Adrenal gland (tissue), 19 donors: ENCODE data around the gene TUB. TPM values are rescaled to one million over a fixed set of nuclear protein-coding genes. Genes with fewer than 3 reads are reported as not detected.
A peak's percentile ranks its signal among the peaks of the same experiment; 100 is the strongest.

Experiments
- DNase-seq, 7 donors: peaks; one replicate each; pipeline ENCODE4 v3.0.0-alpha.2; 2019 to 2020
- H3K27ac ChIP-seq, 5 donors: fragments of 200-600 bp; sonication (generic) in 4 of 5; 1 replicate in 3 of 5; 2 replicates in 2 of 5; pipeline versions ENCODE4 v1.5.1 to v1.8.0; 2016 to 2020; ENCODE audit warnings: mild to moderate bottlenecking in 1 of 5
- H3K27me3 ChIP-seq: fragments of 200-600 bp; 2 replicates; pipeline ENCODE4 v1.8.0; 2021
- H3K36me3 ChIP-seq, 2 donors: fragments of 200-600 bp; replicated peaks in 1 of 2; 1 replicate in 1 of 2; 2 replicates in 1 of 2; pipeline versions ENCODE4 v1.5.1 to v1.8.0; 2018 to 2022
- H3K4me1 ChIP-seq, 2 donors: fragments of 200-600 bp; replicated peaks in 1 of 2; 1 replicate in 1 of 2; 2 replicates in 1 of 2; pipeline versions ENCODE4 v1.5.1 to v1.8.0; 2018 to 2021
- H3K4me3 ChIP-seq, 4 donors: fragments of 200-600 bp; sonication (generic) in 3 of 4; one replicate each; pipeline ENCODE4 v1.5.1; 2016 to 2018
- H3K9me3 ChIP-seq, 3 donors: fragments of 200-600 bp; sonication (generic) in 1 of 3; replicated peaks in 1 of 3; 1 replicate in 2 of 3; 2 replicates in 1 of 3; pipeline versions ENCODE4 v1.5.1 to v1.8.0; 2016 to 2021
- POLR2A ChIP-seq, 2 donors: fragments of 450-650 bp; IDR thresholded peaks; one replicate each; pipeline ENCODE4 v1.6.1; 2017; ENCODE audit warnings: antibody characterized with exemption in 2 of 2, mild to moderate bottlenecking in 2 of 2, moderate library complexity in 1 of 2
- WGBS, 4 donors: extraction: QIAGEN DNeasy Blood & Tissue Kit in 2 of 4; methylation state at CpG; one replicate each; pipeline versions ENCODE4 v1.1.5 to v1.1.7; 2013 to 2017; 5-methylcytosine and 5-hydroxymethylcytosine counted together
- intact Hi-C, 2 donors: fragments of 100-400 bp; cut with DNase I; formaldehyde crosslinking; loops; one replicate each; pipeline versions ENCODE4 v1.14.1 to v1.15.0; 2022 to 2023
- long read RNA-seq, 10 donors: library from polyadenylated mRNA in 3 of 10; unstranded in 2 of 10; stranded (forward) in 1 of 10; transcript quantifications; one replicate each; pipeline ENCODE4 v2.0.0 and lab custom pipeline, GENCODE V29; 2021 to 2026
- polyA plus RNA-seq, 3 donors: library from polyadenylated mRNA; stranded (reverse); fragments of 200-250 nt in 2 of 3; fragments of 350-450 nt in 1 of 3; fragmentation: Illumina TruSeq in 1 of 3; extraction: RNeasy Lipid Tissue Mini Kit (QIAGEN cat#74804) in 1 of 3; gene quantifications; one replicate each; pipeline ENCODE4 v1.2.3, GENCODE V29; 2013 to 2014
- total RNA-seq, 9 donors: library from RNA; depleted of rRNA in 4 of 9; stranded (reverse); fragments of >200 nt in 4 of 9; fragments of 120-200 nt in 1 of 9; fragmentation: NEBNext Ultra II Directional in 1 of 9; extraction: Animal tissue kit (Norgen Biotek cat#: 25700) in 1 of 9; gene quantifications; one replicate each; pipeline versions ENCODE4 v1.1.0 to v1.2.4, GENCODE V29; 2013 to 2023
- TF ChIP-seq, protein P1 (sequence below), 6 experiments: fragments of 450-650 bp in 4 of 6; fragments of 200-600 bp in 2 of 6; sonication (generic) in 1 of 6; IDR thresholded peaks; 1 replicate in 5 of 6; 2 replicates in 1 of 6; pipeline versions ENCODE4 v1.5.1 to v1.8.0; 2016 to 2021; ENCODE audit warnings: antibody characterized with exemption in 6 of 6, mild to moderate bottlenecking in 2 of 6, moderate library complexity in 1 of 6
- donor health status: healthy with polysubstance abuse.
- donor health status: Bipolar disorder and iron deficiency.
- donor health status: DM: yes; HTN: yes; CAD: no.
- donor health status: DM: no; HTN: no; CAD: no.
- donor health status: DM: no; HTN: no; CAD: no.
- donor health status: DM: yes; HTN: yes; CAD: no.

TUB gene, protein sequence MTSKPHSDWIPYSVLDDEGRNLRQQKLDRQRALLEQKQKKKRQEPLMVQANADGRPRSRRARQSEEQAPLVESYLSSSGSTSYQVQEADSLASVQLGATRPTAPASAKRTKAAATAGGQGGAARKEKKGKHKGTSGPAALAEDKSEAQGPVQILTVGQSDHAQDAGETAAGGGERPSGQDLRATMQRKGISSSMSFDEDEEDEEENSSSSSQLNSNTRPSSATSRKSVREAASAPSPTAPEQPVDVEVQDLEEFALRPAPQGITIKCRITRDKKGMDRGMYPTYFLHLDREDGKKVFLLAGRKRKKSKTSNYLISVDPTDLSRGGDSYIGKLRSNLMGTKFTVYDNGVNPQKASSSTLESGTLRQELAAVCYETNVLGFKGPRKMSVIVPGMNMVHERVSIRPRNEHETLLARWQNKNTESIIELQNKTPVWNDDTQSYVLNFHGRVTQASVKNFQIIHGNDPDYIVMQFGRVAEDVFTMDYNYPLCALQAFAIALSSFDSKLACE
- total RNA-seq (10 to 100 TPM in 6 of 9 donors, 1 to 10 TPM in 3; 7.7 to 26.8 (median 12.7) TPM), polyA plus RNA-seq (10 to 100 TPM in 2 of 3 donors, 1 to 10 TPM in 1; 2.8 to 12.9 (median 10.5) TPM)
- long read RNA-seq, donor 1, partial matches to known transcripts, result 9 of 9 reads
- long read RNA-seq, donor 1, other reads (novel, unspliced or antisense), result 0 of 9 reads
- long read RNA-seq, donor 2, partial matches to known transcripts, result 9 of 9 reads
- long read RNA-seq, donor 2, other reads (novel, unspliced or antisense), result 0 of 9 reads
- long read RNA-seq, donor 3, result 0 reads
- long read RNA-seq, donor 4, partial matches to known transcripts, result 0 of 1 reads
- long read RNA-seq, donor 4, other reads (novel, unspliced or antisense), result 1 of 1 reads
- long read RNA-seq, donor 5, partial matches to known transcripts, result 0 of 2 reads
- long read RNA-seq, donor 5, other reads (novel, unspliced or antisense), result 1 of 2 reads
- long read RNA-seq, donor 6, partial matches to known transcripts, result 0 of 6 reads
- long read RNA-seq, donor 6, other reads (novel, unspliced or antisense), result 6 of 6 reads
- long read RNA-seq, donor 7, result 0 reads
- long read RNA-seq, donor 8, result 0 reads
- long read RNA-seq, donor 9, partial matches to known transcripts, result 7 of 7 reads
- long read RNA-seq, donor 9, other reads (novel, unspliced or antisense), result 0 of 7 reads
- long read RNA-seq, donor 10, result 0 reads

DNA sequence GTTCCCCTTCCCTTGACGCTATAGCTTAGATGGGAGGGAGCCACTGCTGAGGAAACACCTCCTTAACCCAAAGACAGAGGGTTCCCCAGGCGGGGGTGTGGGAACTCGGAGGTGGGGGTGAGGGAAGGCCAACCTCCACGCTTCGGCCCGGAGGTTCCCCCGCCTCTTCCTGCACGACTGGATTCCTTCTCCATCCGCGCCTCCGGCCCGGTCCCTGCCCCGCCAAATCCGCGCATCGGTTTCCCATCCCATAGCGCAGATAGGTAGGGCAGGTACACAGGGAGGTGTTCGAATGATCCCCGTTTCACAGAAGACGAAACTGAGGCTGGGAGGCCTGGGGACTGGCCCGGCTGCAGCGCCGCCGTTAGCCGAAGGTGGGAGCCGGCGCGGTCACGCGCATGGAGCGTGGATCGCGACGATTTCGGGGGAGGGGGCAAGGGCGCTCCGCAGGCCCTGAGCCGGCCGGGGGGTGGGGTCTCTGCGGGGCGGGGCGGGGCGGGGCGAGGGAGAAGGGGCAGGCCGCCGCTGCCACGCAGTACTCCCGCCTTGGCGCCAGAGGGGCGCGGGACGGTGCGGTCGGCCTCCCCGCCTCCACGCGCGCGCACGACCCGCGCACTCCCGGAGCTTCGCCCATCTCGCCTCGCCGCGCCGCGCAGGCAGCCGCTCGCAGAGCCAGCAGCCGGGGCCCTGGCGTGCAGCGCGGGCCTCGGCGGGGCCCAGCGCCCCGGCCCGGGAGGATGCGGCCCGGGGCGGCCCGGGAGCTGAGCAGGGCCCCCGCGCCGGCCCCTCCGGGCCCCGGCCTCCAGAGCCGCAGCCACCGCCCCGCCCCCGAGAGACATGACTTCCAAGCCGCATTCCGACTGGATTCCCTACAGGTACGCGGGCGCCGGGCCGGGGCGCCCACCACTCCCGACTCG lies at the start of gene TUB:
Gene TUB (plus strand): TSS at position 538 of the 917 bp plus-strand sequence. CDS start 300 bp downstream, at position 838.
- Histone ChIP-seq H3K4me3 (peak within 1 kb of the TSS in 2 of 4 donors; percentile 45 to 63), H3K36me3 (no peaks in the 10 kb centered on the region), H3K4me1 (peaks cover 0 to 8% of the 10 kb centered on the region in 2 donors), H3K27ac (peak within 1 kb of the TSS in 2 of 5 donors; percentile 20 to 60), H3K9me3 (no peaks in the 10 kb centered on the region), H3K27me3 (no peaks in the 10 kb centered on the region)
- DNase-seq, result peak in 4 of 7 donors; percentile 29 to 49 (median 38)
- WGBS, 4 donors, result 0 to 2% (median 1%) methylated on average over 9 to 102 of the region's 104 CpGs
- intact Hi-C loops, result no loop called here
- TF ChIP-seq POLR2A (IDR thresholded peaks at IDR 0.05), result peak in 1 of 2 donors; percentile 58
- TF ChIP-seq, protein P1, sequence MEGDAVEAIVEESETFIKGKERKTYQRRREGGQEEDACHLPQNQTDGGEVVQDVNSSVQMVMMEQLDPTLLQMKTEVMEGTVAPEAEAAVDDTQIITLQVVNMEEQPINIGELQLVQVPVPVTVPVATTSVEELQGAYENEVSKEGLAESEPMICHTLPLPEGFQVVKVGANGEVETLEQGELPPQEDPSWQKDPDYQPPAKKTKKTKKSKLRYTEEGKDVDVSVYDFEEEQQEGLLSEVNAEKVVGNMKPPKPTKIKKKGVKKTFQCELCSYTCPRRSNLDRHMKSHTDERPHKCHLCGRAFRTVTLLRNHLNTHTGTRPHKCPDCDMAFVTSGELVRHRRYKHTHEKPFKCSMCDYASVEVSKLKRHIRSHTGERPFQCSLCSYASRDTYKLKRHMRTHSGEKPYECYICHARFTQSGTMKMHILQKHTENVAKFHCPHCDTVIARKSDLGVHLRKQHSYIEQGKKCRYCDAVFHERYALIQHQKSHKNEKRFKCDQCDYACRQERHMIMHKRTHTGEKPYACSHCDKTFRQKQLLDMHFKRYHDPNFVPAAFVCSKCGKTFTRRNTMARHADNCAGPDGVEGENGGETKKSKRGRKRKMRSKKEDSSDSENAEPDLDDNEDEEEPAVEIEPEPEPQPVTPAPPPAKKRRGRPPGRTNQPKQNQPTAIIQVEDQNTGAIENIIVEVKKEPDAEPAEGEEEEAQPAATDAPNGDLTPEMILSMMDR (IDR thresholded peaks at IDR 0.05), result peak in 2 of 6 experiments; percentile 10 to 38

DNA sequence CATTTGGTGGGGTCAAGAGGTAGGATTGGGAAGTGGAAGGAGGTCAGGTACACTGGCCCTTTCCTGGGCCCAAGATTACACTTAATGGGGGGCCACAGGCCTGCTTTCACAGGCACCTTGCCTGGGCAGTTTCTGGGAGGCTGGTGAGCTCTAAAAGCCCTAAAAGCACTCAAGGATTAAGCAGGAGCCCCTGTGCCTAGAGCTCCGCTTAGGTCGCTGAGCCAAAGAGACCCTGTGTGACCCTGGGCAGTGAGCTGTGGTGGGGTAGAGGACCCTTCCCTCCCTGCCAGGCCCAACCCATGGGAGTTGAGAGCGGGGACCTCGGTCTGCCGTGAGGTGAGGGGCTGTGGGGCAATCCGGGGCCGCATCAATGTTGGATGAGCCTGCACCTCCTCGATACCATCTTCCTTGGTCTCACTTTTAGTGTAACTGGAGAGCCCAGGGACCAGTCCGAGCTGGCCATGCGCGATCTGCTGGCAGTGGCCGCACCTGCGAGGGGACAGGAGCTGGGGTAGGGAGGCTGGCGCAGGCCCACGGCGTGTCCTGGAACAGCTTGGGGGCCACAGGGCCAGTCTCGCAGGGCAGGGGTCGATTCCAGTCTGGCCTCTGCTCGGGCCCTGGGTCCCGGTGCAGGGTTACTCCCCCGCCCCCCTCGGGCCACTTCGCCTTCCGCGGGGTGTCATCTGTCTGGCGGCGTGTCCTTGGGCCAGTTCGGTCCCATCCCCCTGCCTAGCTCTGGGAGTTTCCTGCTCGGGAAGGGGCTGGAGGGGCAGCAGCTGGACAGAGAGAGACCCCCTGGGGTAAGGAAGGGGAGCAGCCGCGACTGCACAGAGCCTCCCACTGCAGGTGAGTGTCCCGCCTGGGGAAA lies 49.5 kb upstream of the TUB start:
- H3K4me1 ChIP-seq, result peaks cover 15 to 29% of the 10 kb centered on the region in 2 donors
- no peaks in the 10 kb centered on the region for H3K36me3 ChIP-seq
- intact Hi-C loops, result loop anchor here in 1 of 2 donors (5.0 kb wide), 1 partner anchor 41 kb away; no protein-coding TSS in a partner anchor
- H3K9me3 ChIP-seq, result no peaks in the 10 kb centered on the region
- H3K27me3 ChIP-seq, result no peaks in the 10 kb centered on the region
- WGBS, 4 donors, result 46 to 78% (median 60%) methylated on average over 13 to 32 of the region's 32 CpGs
- H3K27ac ChIP-seq, result no peak overlapping the region
- no peak for TF ChIP-seq POLR2A (IDR thresholded peaks at IDR 0.05)
- TF ChIP-seq, protein P1 (IDR thresholded peaks at IDR 0.05), result no peak
- DNase-seq, result peak in 4 of 7 donors; percentile 24 to 53 (median 32)
- no peak overlapping the region for H3K4me3 ChIP-seq

DNA sequence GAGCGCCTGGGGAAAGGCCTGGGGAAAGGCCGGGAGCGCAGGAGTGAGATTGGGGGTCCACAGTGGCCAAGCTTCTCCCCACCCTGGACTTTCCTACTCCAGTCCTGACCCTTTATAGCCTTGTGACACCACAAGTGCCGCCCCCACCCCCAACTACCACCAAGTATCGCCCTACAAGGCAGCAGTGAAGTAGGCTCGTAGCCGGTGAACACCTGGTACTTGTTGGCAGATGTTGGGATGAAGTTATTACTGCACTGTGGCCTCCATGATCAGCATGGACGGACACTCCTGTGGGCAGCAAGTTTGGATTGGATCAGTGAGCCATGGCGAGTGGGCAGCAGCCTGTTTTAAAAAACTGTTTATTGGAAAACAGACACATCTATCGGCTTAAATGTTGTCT lies 48.9 kb upstream of the TUB start:
- H3K9me3 ChIP-seq, result no peaks in the 10 kb centered on the region
- no peak overlapping the region for H3K4me3 ChIP-seq
- TF ChIP-seq, protein P1 (IDR thresholded peaks at IDR 0.05), result no peak
- no peak for TF ChIP-seq POLR2A (IDR thresholded peaks at IDR 0.05)
- 84 to 95% (median 90%) methylated on average over 9 to 10 of the region's 10 CpGs for WGBS, 4 donors
- H3K27me3 ChIP-seq, result no peaks in the 10 kb centered on the region
- H3K4me1 ChIP-seq, result peaks cover 15 to 29% of the 10 kb centered on the region in 2 donors
- no peak overlapping the region for H3K27ac ChIP-seq
- intact Hi-C loops, result loop anchor here in 1 of 2 donors (5.0 kb wide), 1 partner anchor 40 kb away; no protein-coding TSS in a partner anchor
- peak in 2 of 7 donors; percentile 17 to 50 for DNase-seq
- H3K36me3 ChIP-seq, result no peaks in the 10 kb centered on the region
